SK-N-SH treated with all-trans-retinoic acid at 6 μM for 48 hours (cell line): ENCODE data around the gene TBC1D7.

Experiments
- ATAC-seq: fragments of 200-7000 bp; cut with Tn5 transposase; 3 replicates; pipeline ENCODE4 v1.9.1; 2020; ENCODE audit warnings: mild to moderate bottlenecking, moderate library complexity
- ARNTL ChIP-seq: fragments of 450-650 bp; formaldehyde crosslinking; IDR thresholded peaks from 2 replicates; pipeline ENCODE4 v1.5.0; 2020; ENCODE audit warnings: low read depth, mild to moderate bottlenecking, moderate library complexity, borderline replicate concordance
- BACH2 ChIP-seq: fragments of 250-450 bp; sonication (Bioruptor Pico); IDR thresholded peaks from 2 replicates; pipeline ENCODE4 v1.9.0; 2021; ENCODE audit warnings: mild to moderate bottlenecking, borderline replicate concordance
- CREB5 ChIP-seq: fragments of 250-450 bp; sonication (Bioruptor Pico); IDR thresholded peaks from 2 replicates; pipeline ENCODE4 v1.5.1; 2020; ENCODE audit warnings: low read depth, mild to moderate bottlenecking, moderate library complexity
- CSDC2 ChIP-seq: fragments of 250-450 bp; sonication (Bioruptor Pico); IDR thresholded peaks from 2 replicates; pipeline ENCODE4 v1.5.0; 2020; ENCODE audit warnings: mild to moderate bottlenecking, moderate library complexity
- CSRNP3 ChIP-seq: fragments of 250-450 bp; sonication (Bioruptor Pico); IDR thresholded peaks from 2 replicates; pipeline ENCODE4 v1.5.1; 2021; ENCODE audit warnings: mild to moderate bottlenecking, moderate library complexity
- ESRRG ChIP-seq: fragments of 250-450 bp; sonication (Bioruptor Pico); IDR thresholded peaks from 2 replicates; pipeline ENCODE4 v1.6.1; 2021; ENCODE audit warnings: mild to moderate bottlenecking
- GLIS3 ChIP-seq: fragments of 250-450 bp; sonication (Bioruptor Pico); IDR thresholded peaks from 2 replicates; pipeline ENCODE4 v1.5.0; 2020; ENCODE audit warnings: mild to moderate bottlenecking, moderate library complexity
- ISL1 ChIP-seq: fragments of 250-450 bp; sonication (Bioruptor Pico); IDR thresholded peaks from 2 replicates; pipeline ENCODE4 v2.1.2; 2022; ENCODE audit warnings: mild to moderate bottlenecking, moderate library complexity
- PATZ1 ChIP-seq: fragments of 250-450 bp; sonication (Bioruptor Pico); IDR thresholded peaks from 2 replicates; pipeline ENCODE4 v1.8.0; 2020; ENCODE audit warnings: mild to moderate bottlenecking, moderate library complexity, borderline replicate concordance
- POU6F1 ChIP-seq: fragments of 250-450 bp; sonication (Bioruptor Pico); IDR thresholded peaks from 2 replicates; pipeline ENCODE4 v1.8.0; 2021; ENCODE audit warnings: low read depth, mild to moderate bottlenecking, moderate library complexity, borderline replicate concordance
- PPARA ChIP-seq: fragments of 250-450 bp; sonication (Bioruptor Pico); IDR thresholded peaks from 2 replicates; pipeline ENCODE4 v1.5.0; 2020; ENCODE audit warnings: mild to moderate bottlenecking, borderline replicate concordance
- RARB ChIP-seq: fragments of 250-450 bp; sonication (Bioruptor Pico); IDR thresholded peaks from 2 replicates; pipeline ENCODE4 v1.8.0; 2021; ENCODE audit warnings: mild to moderate bottlenecking, moderate library complexity
- SNAI2 ChIP-seq: fragments of 250-450 bp; sonication (Bioruptor Pico); IDR thresholded peaks from 2 replicates; pipeline ENCODE4 v1.5.0; 2020; ENCODE audit warnings: mild to moderate bottlenecking, moderate library complexity
- TCF4 ChIP-seq: fragments of 250-450 bp; sonication (Bioruptor Pico); IDR thresholded peaks from 2 replicates; pipeline ENCODE4 v1.8.0; 2021; ENCODE audit warnings: mild to moderate bottlenecking, moderate library complexity, borderline replicate concordance
- TOX ChIP-seq: fragments of 250-450 bp; sonication (Bioruptor Pico); IDR thresholded peaks from 2 replicates; pipeline ENCODE4 v1.8.0; 2021; ENCODE audit warnings: mild to moderate bottlenecking, moderate library complexity, borderline replicate concordance
- TSHZ2 ChIP-seq: fragments of 250-450 bp; sonication (Bioruptor Pico); IDR thresholded peaks from 2 replicates; pipeline ENCODE4 v1.5.0; 2020; ENCODE audit warnings: mild to moderate bottlenecking, moderate library complexity
- ZC3H10 ChIP-seq: fragments of 250-450 bp; sonication (Bioruptor Pico); IDR thresholded peaks from 2 replicates; pipeline ENCODE4 v1.5.1; 2021; ENCODE audit warnings: mild to moderate bottlenecking, moderate library complexity
- ZFP3 ChIP-seq: fragments of 250-450 bp; sonication (Bioruptor Pico); IDR thresholded peaks from 2 replicates; pipeline ENCODE4 v1.5.0; 2020; ENCODE audit warnings: mild to moderate bottlenecking, moderate library complexity
- ZFP30 ChIP-seq: fragments of 450-650 bp; formaldehyde crosslinking; IDR thresholded peaks from 2 replicates; pipeline ENCODE4 v1.5.0; 2022; ENCODE audit warnings: mild to moderate bottlenecking, moderate library complexity
- ZNF565 ChIP-seq: fragments of 450-650 bp; formaldehyde crosslinking; conservative IDR thresholded peaks from 2 replicates; pipeline ENCODE4 v1.5.0; 2020; ENCODE audit warnings: low read depth, mild to moderate bottlenecking, moderate library complexity
- ZNF70 ChIP-seq: fragments of 450-650 bp; formaldehyde crosslinking; IDR thresholded peaks from 2 replicates; pipeline ENCODE4 v1.5.0; 2020; ENCODE audit warnings: mild to moderate bottlenecking, moderate library complexity
- ZNF8 ChIP-seq: fragments of 450-650 bp; formaldehyde crosslinking; IDR thresholded peaks from 2 replicates; pipeline ENCODE4 v1.5.0; 2020; ENCODE audit warnings: mild to moderate bottlenecking, moderate library complexity

TBC1D7 gene

DNA sequence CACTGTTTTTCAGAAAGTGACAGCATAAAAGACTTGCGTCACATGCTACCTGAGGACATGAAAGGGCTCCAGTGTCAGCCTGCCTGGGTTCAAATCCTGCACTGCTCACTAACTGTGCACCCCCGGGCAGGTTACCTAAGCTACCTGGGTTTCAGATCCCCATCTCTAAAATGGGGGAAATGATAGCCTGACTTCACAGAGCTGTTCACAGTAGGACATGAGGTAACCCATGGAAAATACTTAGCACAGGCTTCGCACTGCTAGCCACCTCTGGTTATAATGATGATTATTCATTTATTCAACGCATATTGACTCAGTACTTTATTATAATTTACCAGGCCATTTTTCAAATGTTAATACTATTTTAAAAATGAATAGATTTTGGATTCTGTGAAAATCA is 23.0 kb downstream of the TBC1D7 start:
- TF ChIP-seq ZNF70 (CRISPR knock-in tag) (no peak), PPARA (no peak), CSDC2 (no peak), ZNF8 (CRISPR knock-in tag) (no peak), RARB (CRISPR knock-in tag) (no peak), TCF4 (CRISPR knock-in tag) (no peak), BACH2 (CRISPR knock-in tag) (no peak), CSRNP3 (CRISPR knock-in tag) (no peak), ZFP3 (CRISPR knock-in tag) (no peak), ZFP30 (CRISPR knock-in tag) (no peak), TOX (no peak), ZNF565 (no peak), SNAI2 (CRISPR knock-in tag) (no peak), TSHZ2 (CRISPR knock-in tag) (no peak), ISL1 (CRISPR knock-in tag) (no peak), ZC3H10 (CRISPR knock-in tag) (no peak), GLIS3 (CRISPR knock-in tag) (no peak), CREB5 (CRISPR knock-in tag) (no peak), POU6F1 (CRISPR knock-in tag) (no peak), ESRRG (no peak)
- no peak for ATAC-seq

DNA sequence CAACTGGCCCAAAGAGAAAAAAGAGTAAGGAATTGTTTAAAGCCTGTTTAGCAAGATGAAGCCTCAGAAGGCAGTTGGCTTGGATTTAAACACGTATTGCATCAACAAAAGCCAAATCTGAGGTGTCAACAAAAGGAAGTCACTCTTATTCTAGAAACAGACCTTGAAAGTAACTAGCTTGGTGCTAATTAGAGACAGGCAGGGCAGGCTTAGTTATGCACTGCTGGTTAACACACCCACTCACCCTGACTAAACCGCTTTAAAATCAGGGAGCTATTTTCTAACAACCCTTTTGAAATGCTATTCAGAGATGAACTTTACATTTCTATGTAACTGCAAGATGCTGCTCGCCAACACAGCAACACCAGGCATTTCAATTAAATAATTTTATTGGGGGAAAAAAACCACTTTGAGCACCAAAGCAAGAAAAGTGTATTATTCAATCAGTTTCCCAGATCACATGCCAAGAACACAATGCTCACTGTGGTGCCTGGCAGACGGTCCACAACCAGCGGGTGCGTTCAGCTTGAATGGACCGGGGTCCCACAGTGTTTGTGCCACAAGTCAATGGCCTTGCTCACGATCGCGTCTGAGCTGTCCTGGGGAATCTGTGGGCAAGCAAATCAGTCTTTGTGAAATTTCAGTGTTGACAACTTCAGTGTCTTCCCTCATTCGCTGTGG is 23.6 kb downstream of the TBC1D7 start:
- ATAC-seq = no peak

More for the DNA sequence above, 23.6 kb downstream of the TBC1D7 start:
- no peak for TF ChIP-seq PATZ1 (CRISPR knock-in tag)
- TF ChIP-seq ZNF8 (CRISPR knock-in tag) = no peak
- no peak for TF ChIP-seq ISL1 (CRISPR knock-in tag)
- no peak for TF ChIP-seq ESRRG
- no peak for TF ChIP-seq PPARA
- TF ChIP-seq ZC3H10 (CRISPR knock-in tag) = no peak
- no peak for TF ChIP-seq ZNF565
- no peak for TF ChIP-seq SNAI2 (CRISPR knock-in tag)
- TF ChIP-seq TSHZ2 (CRISPR knock-in tag) = no peak
- no peak for TF ChIP-seq CSRNP3 (CRISPR knock-in tag)
- no peak for TF ChIP-seq ARNTL
- TF ChIP-seq ZFP3 (CRISPR knock-in tag) = no peak
- no peak for TF ChIP-seq BACH2 (CRISPR knock-in tag)
- TF ChIP-seq ZNF70 (CRISPR knock-in tag) = no peak
- TF ChIP-seq RARB (CRISPR knock-in tag) = no peak
- no peak for TF ChIP-seq GLIS3 (CRISPR knock-in tag)
- TF ChIP-seq TCF4 (CRISPR knock-in tag) = no peak
